ENCODE results near the gene TBX19. TPM values are rescaled to one million over a fixed set of nuclear protein-coding genes. Genes with fewer than 3 reads are reported as not detected.

The TBX19 gene
- total and polyA plus RNA-seq, 9 donors, result 0.80 to 1.9 (median 1.5) TPM

DNA sequence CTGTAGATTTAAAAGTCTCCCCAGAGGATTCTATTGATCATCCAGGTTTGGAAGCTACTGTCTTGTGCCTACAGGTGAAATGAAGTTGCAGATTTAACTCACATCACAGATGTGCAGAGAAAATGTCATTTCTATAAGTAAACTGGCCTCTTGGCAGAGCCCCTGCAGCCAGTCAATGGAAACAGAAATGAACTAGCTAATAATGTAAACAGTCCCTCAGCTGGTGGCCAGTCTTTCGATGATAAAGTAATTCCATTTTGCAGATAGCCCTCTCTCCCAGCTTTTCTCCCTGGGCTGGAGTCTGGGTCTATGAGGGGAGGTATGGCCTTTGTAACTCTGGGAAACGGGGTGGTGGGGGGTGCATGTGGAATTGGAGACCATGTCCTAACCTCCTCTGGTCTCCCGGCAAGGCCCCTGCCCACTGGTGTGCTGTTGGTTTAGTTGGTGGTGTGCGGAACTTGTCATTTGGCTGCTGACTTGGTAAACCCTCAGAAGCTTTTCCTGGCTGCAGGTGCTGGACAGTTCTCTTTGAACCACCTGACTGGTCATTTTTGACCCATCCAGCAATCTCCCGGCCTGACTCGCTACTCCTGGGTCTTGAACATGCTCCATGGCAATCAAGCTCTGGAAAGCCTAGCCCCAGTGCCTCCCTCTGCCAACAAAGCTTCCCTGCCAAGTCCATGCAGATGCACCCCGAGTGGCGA, 14.9 kb downstream of the TBX19 start:
- 85% methylated on average over 5 of the region's 8 CpGs for WGBS (ENCODE audit: insufficient coverage)
- no peaks in the 10 kb centered on the region for H3K4me1 ChIP-seq (ENCODE audit: control insufficient read depth, insufficient read depth, low read length)

GRCh38 chr1:168297019-168297730, 16.5 kb downstream of the TBX19 start:
- Histone ChIP-seq H3K36me3 (ENCODE audit: control insufficient read depth, insufficient read depth, low read length) (no peaks in the 10 kb centered on the region), H3K27ac (ENCODE audit: low read length) (no peak overlapping the region), H3K9me3 (replicated peaks; ENCODE audit: control insufficient read depth, low read depth, low read length) (no peaks in the 10 kb centered on the region), H3K4me3 (ENCODE audit: low read length) (no peak overlapping the region), H3K4me1 (ENCODE audit: control insufficient read depth, insufficient read depth, low read length) (no peaks in the 10 kb centered on the region), H3K27me3 (ENCODE audit: control insufficient read depth, insufficient read depth, low read length) (no peaks in the 10 kb centered on the region)
- no CpG with 5 or more reads among the region's 7 CpGs for WGBS (ENCODE audit: insufficient coverage)
- DNase-seq, result no peak

More for the DNA sequence above, 14.9 kb downstream of the TBX19 start:
- Histone ChIP-seq H3K27ac (ENCODE audit: low read length) (no peak overlapping the region), H3K9me3 (replicated peaks; ENCODE audit: control insufficient read depth, low read depth, low read length) (no peaks in the 10 kb centered on the region), H3K4me3 (ENCODE audit: low read length) (no peak overlapping the region), H3K27me3 (ENCODE audit: control insufficient read depth, insufficient read depth, low read length) (no peaks in the 10 kb centered on the region), H3K36me3 (ENCODE audit: control insufficient read depth, insufficient read depth, low read length) (no peaks in the 10 kb centered on the region)
- DNase-seq, result no peak

GRCh38 chr1:168298446-168298845, 17.8 kb downstream of the TBX19 start:
- Histone ChIP-seq H3K27me3 (ENCODE audit: control insufficient read depth, insufficient read depth, low read length) (no peaks in the 10 kb centered on the region), H3K4me3 (ENCODE audit: low read length) (no peak overlapping the region), H3K27ac (ENCODE audit: low read length) (no peak overlapping the region), H3K4me1 (ENCODE audit: control insufficient read depth, insufficient read depth, low read length) (no peaks in the 10 kb centered on the region), H3K9me3 (replicated peaks; ENCODE audit: control insufficient read depth, low read depth, low read length) (no peaks in the 10 kb centered on the region), H3K36me3 (ENCODE audit: control insufficient read depth, insufficient read depth, low read length) (no peaks in the 10 kb centered on the region)
- DNase-seq, result no peak
- 90% methylated on average over 2 of the region's 3 CpGs for WGBS (ENCODE audit: insufficient coverage)

- Histone ChIP-seq H3K4me1 (ENCODE audit: control insufficient read depth, insufficient read depth, low read length) (no peaks in the 10 kb centered on the region), H3K4me3 (ENCODE audit: low read length) (no peak overlapping the region), H3K27me3 (ENCODE audit: control insufficient read depth, insufficient read depth, low read length) (no peaks in the 10 kb centered on the region), H3K9me3 (replicated peaks; ENCODE audit: control insufficient read depth, low read depth, low read length) (no peaks in the 10 kb centered on the region), H3K27ac (ENCODE audit: low read length) (no peak overlapping the region), H3K36me3 (ENCODE audit: control insufficient read depth, insufficient read depth, low read length) (no peaks in the 10 kb centered on the region)
- WGBS (ENCODE audit: insufficient coverage), result 77% methylated on average over 2 of the region's 2 CpGs
- no peak for DNase-seq
Observed at GRCh38 chr1:168300626-168301025, 19.9 kb downstream of the TBX19 start.

DNA sequence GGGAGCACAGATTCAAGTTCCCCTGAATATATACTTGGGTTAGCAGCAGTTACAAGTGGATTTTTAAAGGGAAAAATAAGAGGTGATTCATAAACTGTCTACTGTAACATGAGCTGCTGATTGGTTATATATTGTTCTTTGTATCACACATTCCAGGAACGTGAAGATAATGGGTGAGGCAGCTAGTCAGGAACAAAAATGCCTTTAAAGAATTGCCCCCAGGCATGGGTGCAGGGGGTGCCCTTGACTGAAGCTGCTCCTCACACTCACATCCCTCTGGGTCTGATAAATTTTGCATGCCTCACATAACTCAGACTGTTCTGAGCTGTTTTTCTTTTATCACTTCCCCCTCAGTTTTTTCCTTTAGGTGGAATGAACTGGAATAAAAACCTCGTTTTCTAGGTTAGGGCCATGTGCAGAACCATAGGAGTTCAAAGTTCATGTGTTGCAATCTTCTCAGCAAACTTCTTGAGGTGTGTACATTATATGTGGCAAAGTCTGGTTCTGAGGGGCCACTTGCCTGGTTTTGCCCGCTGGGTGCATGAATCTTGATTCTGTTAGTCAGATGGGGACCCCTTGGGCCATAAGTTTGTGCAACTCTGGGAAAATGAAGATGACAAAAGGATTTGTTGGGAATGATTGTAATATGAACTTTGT, 21.1 kb downstream of the TBX19 start:
- no peaks in the 10 kb centered on the region for H3K27me3 ChIP-seq (ENCODE audit: control insufficient read depth, insufficient read depth, low read length)
- no peak for DNase-seq
- H3K36me3 ChIP-seq (ENCODE audit: control insufficient read depth, insufficient read depth, low read length), result no peaks in the 10 kb centered on the region
- H3K4me3 ChIP-seq (ENCODE audit: low read length), result no peak overlapping the region
- no peaks in the 10 kb centered on the region for H3K9me3 ChIP-seq (replicated peaks; ENCODE audit: control insufficient read depth, low read depth, low read length)
- H3K4me1 ChIP-seq (ENCODE audit: control insufficient read depth, insufficient read depth, low read length), result no peaks in the 10 kb centered on the region
- WGBS (ENCODE audit: insufficient coverage), result 70% methylated on average over 2 of the region's 3 CpGs
- no peak overlapping the region for H3K27ac ChIP-seq (ENCODE audit: low read length)

GRCh38 chr1:168303716-168304540, 23.3 kb downstream of the TBX19 start:
- no peaks in the 10 kb centered on the region for H3K9me3 ChIP-seq (replicated peaks; ENCODE audit: control insufficient read depth, low read depth, low read length)
- WGBS (ENCODE audit: insufficient coverage), result 100% methylated on average over 1 of the region's 7 CpGs
- H3K4me1 ChIP-seq (ENCODE audit: control insufficient read depth, insufficient read depth, low read length), result no peaks in the 10 kb centered on the region
- peaks cover 4% of the 10 kb centered on the region for H3K36me3 ChIP-seq (ENCODE audit: control insufficient read depth, insufficient read depth, low read length)
- H3K27me3 ChIP-seq (ENCODE audit: control insufficient read depth, insufficient read depth, low read length), result no peaks in the 10 kb centered on the region
- no peak overlapping the region for H3K4me3 ChIP-seq (ENCODE audit: low read length)
- no peak overlapping the region for H3K27ac ChIP-seq (ENCODE audit: low read length)
- DNase-seq, result no peak

GRCh38 chr1:168304865-168305264, 24.2 kb downstream of the TBX19 start:
- no peaks in the 10 kb centered on the region for H3K9me3 ChIP-seq (replicated peaks; ENCODE audit: control insufficient read depth, low read depth, low read length)
- WGBS (ENCODE audit: insufficient coverage), result no CpG with 5 or more reads among the region's 5 CpGs
- peak; percentile 38 for DNase-seq
- no peak overlapping the region for H3K4me3 ChIP-seq (ENCODE audit: low read length)
- H3K36me3 ChIP-seq (ENCODE audit: control insufficient read depth, insufficient read depth, low read length), result peaks cover 4% of the 10 kb centered on the region
- no peaks in the 10 kb centered on the region for H3K4me1 ChIP-seq (ENCODE audit: control insufficient read depth, insufficient read depth, low read length)
- no peak overlapping the region for H3K27ac ChIP-seq (ENCODE audit: low read length)
- H3K27me3 ChIP-seq (ENCODE audit: control insufficient read depth, insufficient read depth, low read length), result no peaks in the 10 kb centered on the region

- H3K27ac ChIP-seq (ENCODE audit: low read length), result no peak overlapping the region
- peaks cover 4% of the 10 kb centered on the region for H3K36me3 ChIP-seq (ENCODE audit: control insufficient read depth, insufficient read depth, low read length)
- no peak for DNase-seq
- 95% methylated on average over 7 of the region's 12 CpGs for WGBS (ENCODE audit: insufficient coverage)
- H3K4me1 ChIP-seq (ENCODE audit: control insufficient read depth, insufficient read depth, low read length), result no peaks in the 10 kb centered on the region
- H3K27me3 ChIP-seq (ENCODE audit: control insufficient read depth, insufficient read depth, low read length), result no peaks in the 10 kb centered on the region
- H3K4me3 ChIP-seq (ENCODE audit: low read length), result no peak overlapping the region
- no peaks in the 10 kb centered on the region for H3K9me3 ChIP-seq (replicated peaks; ENCODE audit: control insufficient read depth, low read depth, low read length)
Observed at GRCh38 chr1:168312718-168313604, 32.3 kb downstream of the TBX19 start.

DNA sequence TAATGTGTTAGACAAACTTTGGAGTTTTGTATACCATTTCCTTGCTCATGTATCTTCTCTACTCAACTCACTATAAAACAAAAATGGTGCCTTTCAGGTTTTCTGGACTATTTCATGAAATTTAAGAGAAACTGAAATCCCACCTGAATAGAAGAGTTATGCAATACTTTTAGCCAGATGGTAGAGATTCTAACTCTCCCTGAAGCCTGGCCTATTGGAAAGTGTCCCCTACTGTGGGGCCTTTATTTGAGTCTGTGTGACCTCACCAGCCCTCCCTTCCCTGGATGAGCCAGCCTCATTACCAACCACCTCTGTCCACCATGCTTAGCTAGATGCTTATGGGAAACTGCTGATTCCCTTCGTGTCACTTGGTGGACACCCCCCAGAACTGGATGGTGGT, 35.5 kb downstream of the TBX19 start:
- no peaks in the 10 kb centered on the region for H3K4me1 ChIP-seq (ENCODE audit: control insufficient read depth, insufficient read depth, low read length)
- no CpG with 5 or more reads among the region's 1 CpG for WGBS (ENCODE audit: insufficient coverage)
- H3K4me3 ChIP-seq (ENCODE audit: low read length), result no peak overlapping the region
- no peaks in the 10 kb centered on the region for H3K9me3 ChIP-seq (replicated peaks; ENCODE audit: control insufficient read depth, low read depth, low read length)
- DNase-seq, result peak; percentile 4
- no peaks in the 10 kb centered on the region for H3K36me3 ChIP-seq (ENCODE audit: control insufficient read depth, insufficient read depth, low read length)
- H3K27me3 ChIP-seq (ENCODE audit: control insufficient read depth, insufficient read depth, low read length), result no peaks in the 10 kb centered on the region
- H3K27ac ChIP-seq (ENCODE audit: low read length), result no peak overlapping the region

All from muscle of leg (tissue), 11 donors.